ENCODE results near the gene ITGB5. TPM values are rescaled to one million over a fixed set of nuclear protein-coding genes. Genes with fewer than 3 reads are reported as not detected.
A peak's percentile ranks its signal among the peaks of the same experiment; 100 is the strongest.

ITGB5 gene
- total and polyA plus RNA-seq, 4 donors, result 21.0 to 126 (median 43.7) TPM

GRCh38 chr3:124890573-124891190 is 3.5 kb upstream of the ITGB5 start:
- TF ChIP-seq CTCF (IDR thresholded peaks at IDR 0.05; ENCODE audit: control extremely low read depth, extremely low read depth), result no peak
- ATAC-seq (ENCODE audit: insufficient read depth, low FRiP score) (no peak), DNase-seq (no peak)
- Histone ChIP-seq H3K9me3 (ENCODE audit: control insufficient read depth in 4 of 4, insufficient read depth in 3 of 4, low read length in 3 of 4) (no peaks in the 10 kb centered on the region), H3K9ac (ENCODE audit: insufficient read depth in 1 of 2, low read length in 2 of 2) (no peak overlapping the region), H3K27ac (ENCODE audit: low read depth in 1 of 2, low read length in 1 of 2) (no peak overlapping the region), H3K4me3 (no peak overlapping the region), H3K36me3 (ENCODE audit: control insufficient read depth in 4 of 4, insufficient read depth in 4 of 4, low read length in 4 of 4) (no peaks in the 10 kb centered on the region), H3K4me1 (ENCODE audit: control insufficient read depth in 5 of 5, insufficient read depth in 5 of 5, low read length in 5 of 5) (peaks cover 0 to 3% (median 0%) of the 10 kb centered on the region in 5 donors), H3K27me3 (ENCODE audit: control insufficient read depth in 3 of 3, insufficient read depth in 3 of 3, low read length in 2 of 3) (no peaks in the 10 kb centered on the region)
- 85 to 87% methylated on average over 5 of the region's 5 CpGs for WGBS, 2 donors

- peaks cover 0 to 9% (median 2%) of the 10 kb centered on the region in 5 donors for H3K4me1 ChIP-seq (ENCODE audit: control insufficient read depth in 5 of 5, insufficient read depth in 5 of 5, low read length in 5 of 5)
- no peak for ATAC-seq (ENCODE audit: insufficient read depth, low FRiP score)
- H3K4me3 ChIP-seq, result no peak overlapping the region
- no peaks in the 10 kb centered on the region for H3K9me3 ChIP-seq (ENCODE audit: control insufficient read depth in 4 of 4, insufficient read depth in 3 of 4, low read length in 3 of 4)
- no peak overlapping the region for H3K9ac ChIP-seq (ENCODE audit: insufficient read depth in 1 of 2, low read length in 2 of 2)
- no peak overlapping the region for H3K27ac ChIP-seq (ENCODE audit: low read depth in 1 of 2, low read length in 1 of 2)
- H3K27me3 ChIP-seq (ENCODE audit: control insufficient read depth in 3 of 3, insufficient read depth in 3 of 3, low read length in 2 of 3), result no peaks in the 10 kb centered on the region
- DNase-seq, result no peak
- TF ChIP-seq CTCF (IDR thresholded peaks at IDR 0.05; ENCODE audit: control extremely low read depth, extremely low read depth), result no peak
- 68 to 76% methylated on average over 8 of the region's 8 CpGs for WGBS, 2 donors
- peaks cover 0 to 3% (median 0%) of the 10 kb centered on the region in 4 donors for H3K36me3 ChIP-seq (ENCODE audit: control insufficient read depth in 4 of 4, insufficient read depth in 4 of 4, low read length in 4 of 4)
These were observed 1.6 kb upstream of the ITGB5 start for GRCh38 chr3:124888482-124889441.

GRCh38 chr3:124887932-124888298 is 750 bp upstream of the ITGB5 start:
- no peak for ATAC-seq (ENCODE audit: insufficient read depth, low FRiP score)
- H3K9ac ChIP-seq (ENCODE audit: insufficient read depth in 1 of 2, low read length in 2 of 2), result no peak overlapping the region
- no peaks in the 10 kb centered on the region for H3K9me3 ChIP-seq (ENCODE audit: control insufficient read depth in 4 of 4, insufficient read depth in 3 of 4, low read length in 3 of 4)
- peaks cover 0 to 15% (median 2%) of the 10 kb centered on the region in 5 donors for H3K4me1 ChIP-seq (ENCODE audit: control insufficient read depth in 5 of 5, insufficient read depth in 5 of 5, low read length in 5 of 5)
- H3K36me3 ChIP-seq (ENCODE audit: control insufficient read depth in 4 of 4, insufficient read depth in 4 of 4, low read length in 4 of 4), result peaks cover 0 to 3% (median 0%) of the 10 kb centered on the region in 4 donors
- 90% methylated on average over 11 of the region's 11 CpGs for WGBS, 2 donors
- TF ChIP-seq CTCF (IDR thresholded peaks at IDR 0.05; ENCODE audit: control extremely low read depth, extremely low read depth), result no peak
- DNase-seq, result no peak
- H3K27me3 ChIP-seq (ENCODE audit: control insufficient read depth in 3 of 3, insufficient read depth in 3 of 3, low read length in 2 of 3), result no peaks in the 10 kb centered on the region
- H3K4me3 ChIP-seq, result no peak overlapping the region
- H3K27ac ChIP-seq (ENCODE audit: low read depth in 1 of 2, low read length in 1 of 2), result peak overlapping the region in 1 of 2 donors; percentile 99

All from lung (tissue), 12 donors.